ENCODE results near the gene MN1.

Gene MN1

GRCh38 chr22:27705408-27706080, 96.0 kb downstream of the MN1 start:
- H3K27me3 ChIP-seq (ENCODE audit: control insufficient read depth, low read length), result no peaks in the 10 kb centered on the region
- H3K79me2 ChIP-seq (ENCODE audit: control insufficient read depth, low read length), result no peaks in the 10 kb centered on the region
- TF ChIP-seq CTCF (IDR thresholded peaks at IDR 0.05; ENCODE audit: low read depth, low read length, poor library complexity, severe bottlenecking), result no peak
- TF ChIP-seq EZH2phosphoT487 (IDR thresholded peaks at IDR 0.05; ENCODE audit: borderline replicate concordance, low read length), result no peak
- no peak overlapping the region for H3K4me3 ChIP-seq (ENCODE audit: low read length)
- H3K27ac ChIP-seq (ENCODE audit: low read depth, low read length), result no peak overlapping the region
- H4K20me1 ChIP-seq (ENCODE audit: control insufficient read depth, insufficient read depth, low read depth, low read length), result no peaks in the 10 kb centered on the region
- no peaks in the 10 kb centered on the region for H3F3A ChIP-seq (ENCODE audit: control insufficient read depth, insufficient read depth)
- no peaks in the 10 kb centered on the region for H3K9me2 ChIP-seq (replicated peaks; ENCODE audit: control insufficient read depth, low read length)
- no peaks in the 10 kb centered on the region for H3K9me3 ChIP-seq (ENCODE audit: control insufficient read depth, insufficient read depth, low read length)
- H3K4me1 ChIP-seq (ENCODE audit: control insufficient read depth, low read length), result no peaks in the 10 kb centered on the region
- no peak overlapping the region for H3K4me2 ChIP-seq (ENCODE audit: low read length)
- H3K36me3 ChIP-seq (ENCODE audit: control insufficient read depth, low read length), result no peaks in the 10 kb centered on the region

GRCh38 chr22:27704581-27704980, 97.0 kb downstream of the MN1 start:
- Histone ChIP-seq H3K4me1 (ENCODE audit: control insufficient read depth, low read length) (no peaks in the 10 kb centered on the region), H3K9me2 (replicated peaks; ENCODE audit: control insufficient read depth, low read length) (no peaks in the 10 kb centered on the region), H3K27ac (ENCODE audit: low read depth, low read length) (no peak overlapping the region), H4K20me1 (ENCODE audit: control insufficient read depth, insufficient read depth, low read depth, low read length) (no peaks in the 10 kb centered on the region), H3K9me3 (ENCODE audit: control insufficient read depth, insufficient read depth, low read length) (no peaks in the 10 kb centered on the region), H3K79me2 (ENCODE audit: control insufficient read depth, low read length) (no peaks in the 10 kb centered on the region), H3K36me3 (ENCODE audit: control insufficient read depth, low read length) (no peaks in the 10 kb centered on the region), H3F3A (ENCODE audit: control insufficient read depth, insufficient read depth) (no peaks in the 10 kb centered on the region), H3K4me2 (ENCODE audit: low read length) (no peak overlapping the region), H3K4me3 (ENCODE audit: low read length) (no peak overlapping the region), H3K27me3 (ENCODE audit: control insufficient read depth, low read length) (no peaks in the 10 kb centered on the region)
- no peak for TF ChIP-seq EZH2phosphoT487 (IDR thresholded peaks at IDR 0.05; ENCODE audit: borderline replicate concordance, low read length)
- no peak for TF ChIP-seq CTCF (IDR thresholded peaks at IDR 0.05; ENCODE audit: low read depth, low read length, poor library complexity, severe bottlenecking)

- no peak overlapping the region for H3K27ac ChIP-seq (ENCODE audit: low read depth, low read length)
- H3K4me2 ChIP-seq (ENCODE audit: low read length), result no peak overlapping the region
- no peaks in the 10 kb centered on the region for H3K9me3 ChIP-seq (ENCODE audit: control insufficient read depth, insufficient read depth, low read length)
- H4K20me1 ChIP-seq (ENCODE audit: control insufficient read depth, insufficient read depth, low read depth, low read length), result no peaks in the 10 kb centered on the region
- no peaks in the 10 kb centered on the region for H3K27me3 ChIP-seq (ENCODE audit: control insufficient read depth, low read length)
- H3F3A ChIP-seq (ENCODE audit: control insufficient read depth, insufficient read depth), result no peaks in the 10 kb centered on the region
- no peak overlapping the region for H3K4me3 ChIP-seq (ENCODE audit: low read length)
- no peaks in the 10 kb centered on the region for H3K9me2 ChIP-seq (replicated peaks; ENCODE audit: control insufficient read depth, low read length)
- no peaks in the 10 kb centered on the region for H3K79me2 ChIP-seq (ENCODE audit: control insufficient read depth, low read length)
- H3K36me3 ChIP-seq (ENCODE audit: control insufficient read depth, low read length), result no peaks in the 10 kb centered on the region
- no peaks in the 10 kb centered on the region for H3K4me1 ChIP-seq (ENCODE audit: control insufficient read depth, low read length)
- TF ChIP-seq EZH2phosphoT487 (IDR thresholded peaks at IDR 0.05; ENCODE audit: borderline replicate concordance, low read length), result no peak
- no peak for TF ChIP-seq CTCF (IDR thresholded peaks at IDR 0.05; ENCODE audit: low read depth, low read length, poor library complexity, severe bottlenecking)
Measured at GRCh38 chr22:27699383-27700019, 102.1 kb downstream of the MN1 start.

Measured in DOHH2 (cell line).